WERI-Rb-1 (cell line): ENCODE measurements around the gene DDX23.
"Not testable (repeated sequence)": the region's sequence is repeated elsewhere in the genome, so short reads cannot be mapped to it uniquely, and the experiment has no call there.

ENCODE experiments used
- DNase-seq: peaks from one replicate; pipeline ENCODE4 v3.0.0-alpha.2; 2020
- H3K27ac ChIP-seq: fragments of 250-450 bp; sonication (Bioruptor Pico); 2 replicates; pipeline ENCODE4 v1.5.1; 2020; ENCODE audit warnings: mild to moderate bottlenecking, moderate library complexity
- H3K27me3 ChIP-seq: fragments of 250-450 bp; sonication (Bioruptor Pico); 2 replicates; pipeline ENCODE4 v1.5.1; 2021; ENCODE audit warnings: mild to moderate bottlenecking, low read depth, moderate library complexity; ENCODE audit not compliant: insufficient read depth, severe bottlenecking
- H3K36me3 ChIP-seq: fragments of 250-450 bp; sonication (Bioruptor Pico); 2 replicates; pipeline ENCODE4 v1.5.1; 2020; ENCODE audit warnings: mild to moderate bottlenecking, moderate library complexity
- H3K4me3 ChIP-seq: 2 replicates; pipeline ENCODE4 v1.5.1; 2011; ENCODE audit warnings: low read depth, mild to moderate bottlenecking, control low read depth, low read length
- H3K9me3 ChIP-seq: fragments of 250-450 bp; sonication (Bioruptor Pico); 2 replicates; pipeline ENCODE4 v1.5.1; 2021; ENCODE audit warnings: mild to moderate bottlenecking, moderate library complexity; ENCODE audit not compliant: severe bottlenecking
- TF ChIP-seq, protein P1 (sequence below): IDR thresholded peaks from 2 replicates; pipeline ENCODE4 v1.5.1; 2011; ENCODE audit warnings: low read depth, mild to moderate bottlenecking, control low read depth, inconsistent platforms, low read length

DDX23 gene

DNA sequence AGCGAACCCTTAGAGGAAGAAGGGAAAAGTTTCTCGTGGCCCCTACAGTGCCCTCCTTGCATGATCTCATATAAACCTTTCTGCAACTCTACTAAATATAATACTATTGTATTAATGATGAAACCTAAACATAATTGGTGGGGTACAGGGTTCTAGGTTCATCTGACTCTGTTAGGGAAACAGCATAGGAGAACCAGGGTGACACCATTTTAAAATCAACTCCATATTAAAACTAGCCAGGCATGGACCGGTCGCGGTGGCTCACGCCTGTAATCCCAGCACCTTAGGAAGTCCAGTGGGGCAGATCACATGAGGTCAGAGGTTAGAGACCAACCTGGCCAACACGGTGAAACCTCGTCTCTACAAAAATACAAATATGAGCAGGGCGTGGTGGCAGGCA, 28.7 kb upstream of the DDX23 start:
- Histone ChIP-seq H3K9me3 (no peaks in the 10 kb centered on the region), H3K4me3 (no peak overlapping the region)
- TF ChIP-seq, protein P1, sequence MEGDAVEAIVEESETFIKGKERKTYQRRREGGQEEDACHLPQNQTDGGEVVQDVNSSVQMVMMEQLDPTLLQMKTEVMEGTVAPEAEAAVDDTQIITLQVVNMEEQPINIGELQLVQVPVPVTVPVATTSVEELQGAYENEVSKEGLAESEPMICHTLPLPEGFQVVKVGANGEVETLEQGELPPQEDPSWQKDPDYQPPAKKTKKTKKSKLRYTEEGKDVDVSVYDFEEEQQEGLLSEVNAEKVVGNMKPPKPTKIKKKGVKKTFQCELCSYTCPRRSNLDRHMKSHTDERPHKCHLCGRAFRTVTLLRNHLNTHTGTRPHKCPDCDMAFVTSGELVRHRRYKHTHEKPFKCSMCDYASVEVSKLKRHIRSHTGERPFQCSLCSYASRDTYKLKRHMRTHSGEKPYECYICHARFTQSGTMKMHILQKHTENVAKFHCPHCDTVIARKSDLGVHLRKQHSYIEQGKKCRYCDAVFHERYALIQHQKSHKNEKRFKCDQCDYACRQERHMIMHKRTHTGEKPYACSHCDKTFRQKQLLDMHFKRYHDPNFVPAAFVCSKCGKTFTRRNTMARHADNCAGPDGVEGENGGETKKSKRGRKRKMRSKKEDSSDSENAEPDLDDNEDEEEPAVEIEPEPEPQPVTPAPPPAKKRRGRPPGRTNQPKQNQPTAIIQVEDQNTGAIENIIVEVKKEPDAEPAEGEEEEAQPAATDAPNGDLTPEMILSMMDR = no peak

DNA sequence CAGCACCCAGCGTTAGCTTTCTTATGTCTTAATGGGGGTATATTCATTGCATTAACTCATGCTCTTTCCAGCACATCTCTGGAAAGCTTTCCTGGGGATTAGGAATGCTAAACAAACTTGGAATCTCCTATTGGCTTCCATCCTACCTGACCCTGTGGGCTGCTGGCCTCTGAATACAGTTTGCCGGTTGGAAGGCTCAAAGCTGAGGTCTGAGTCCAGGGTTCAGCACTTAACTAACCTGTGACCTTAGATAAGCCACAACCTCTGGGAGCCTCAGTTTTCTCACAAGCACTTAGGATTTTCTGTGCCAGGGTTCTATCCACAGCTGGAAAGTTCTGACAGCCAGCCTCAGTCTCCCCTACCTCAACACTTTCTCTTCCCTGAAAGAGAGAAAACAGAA, 26.6 kb upstream of the DDX23 start:
- Histone ChIP-seq H3K9me3 (no peaks in the 10 kb centered on the region), H3K27me3 (no peaks in the 10 kb centered on the region), H3K36me3 (no peaks in the 10 kb centered on the region), H3K4me3 (no peak overlapping the region), H3K27ac (no peak overlapping the region)
- TF ChIP-seq, protein P1 = no peak
- DNase-seq = no peak

More for the DNA sequence above, 28.7 kb upstream of the DDX23 start:
- no peak for DNase-seq
- Histone ChIP-seq H3K27me3 (no peaks in the 10 kb centered on the region), H3K36me3 (no peaks in the 10 kb centered on the region), H3K27ac (no peak overlapping the region)

DNA sequence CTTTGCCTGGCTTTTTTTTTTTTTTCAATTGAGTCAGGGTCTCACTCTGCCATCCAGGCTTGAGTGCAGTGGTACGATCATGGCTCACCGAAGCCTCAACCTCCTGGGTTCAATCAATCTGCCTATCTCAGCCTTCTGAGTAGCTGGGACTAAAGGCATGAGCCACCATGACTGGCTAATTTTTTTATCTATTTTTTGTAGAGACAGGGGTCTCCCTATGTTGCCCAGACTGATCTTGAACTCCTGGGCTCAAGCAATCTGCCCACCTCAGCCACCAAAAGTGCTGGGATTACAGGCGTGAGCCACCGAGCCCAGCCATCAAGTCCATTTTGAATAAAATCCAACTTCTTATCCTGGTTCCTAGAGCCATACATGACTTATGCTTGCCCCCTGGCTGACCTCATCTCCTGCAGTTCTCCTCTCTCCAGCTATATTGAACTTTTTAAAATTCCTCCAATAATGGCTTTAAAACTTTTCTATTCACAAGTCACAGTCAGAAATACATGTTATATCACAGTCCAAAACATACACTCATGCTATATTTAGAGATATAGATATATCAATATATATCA, 24.1 kb upstream of the DDX23 start:
- TF ChIP-seq, protein P1 = no peak
- no peaks in the 10 kb centered on the region for H3K9me3 ChIP-seq
- H3K27ac ChIP-seq = no peak overlapping the region
- H3K36me3 ChIP-seq = no peaks in the 10 kb centered on the region
- no peaks in the 10 kb centered on the region for H3K27me3 ChIP-seq
- no peak overlapping the region for H3K4me3 ChIP-seq
- DNase-seq = no peak

- H3K27me3 ChIP-seq, H3K27ac ChIP-seq, DNase-seq, H3K36me3 ChIP-seq, H3K4me3 ChIP-seq, H3K9me3 ChIP-seq: not testable (repeated sequence)
Observed at GRCh38 chr12:48873534-48873933, 21.6 kb upstream of the DDX23 start.

- H3K36me3 ChIP-seq = no peaks in the 10 kb centered on the region
- H3K27ac ChIP-seq = no peak overlapping the region
- no peak overlapping the region for H3K4me3 ChIP-seq
- TF ChIP-seq, protein P1 = no peak
- no peaks in the 10 kb centered on the region for H3K9me3 ChIP-seq
- DNase-seq = no peak
- H3K27me3 ChIP-seq = no peaks in the 10 kb centered on the region
Observed at GRCh38 chr12:48873096-48873495, 21.1 kb upstream of the DDX23 start.

- H3K4me3 ChIP-seq = no peak overlapping the region
- H3K36me3 ChIP-seq = no peaks in the 10 kb centered on the region
- DNase-seq = no peak
- H3K27me3 ChIP-seq = no peaks in the 10 kb centered on the region
- H3K27ac ChIP-seq = no peak overlapping the region
- H3K9me3 ChIP-seq = no peaks in the 10 kb centered on the region
- TF ChIP-seq, protein P1 = no peak
Observed at GRCh38 chr12:48869191-48869590, 17.2 kb upstream of the DDX23 start.
